SK-N-SH treated with all-trans-retinoic acid at 6 μM for 48 hours (cell line): ENCODE results near the gene IMMP2L.

Source experiments
- CREB5 ChIP-seq: fragments of 250-450 bp; sonication (Bioruptor Pico); IDR thresholded peaks from 2 replicates; pipeline ENCODE4 v1.5.1; 2020; ENCODE audit warnings: low read depth, mild to moderate bottlenecking, moderate library complexity
- CSDC2 ChIP-seq: fragments of 250-450 bp; sonication (Bioruptor Pico); IDR thresholded peaks from 2 replicates; pipeline ENCODE4 v1.5.0; 2020; ENCODE audit warnings: mild to moderate bottlenecking, moderate library complexity
- CSRNP3 ChIP-seq: fragments of 250-450 bp; sonication (Bioruptor Pico); IDR thresholded peaks from 2 replicates; pipeline ENCODE4 v1.5.1; 2021; ENCODE audit warnings: mild to moderate bottlenecking, moderate library complexity
- PATZ1 ChIP-seq: fragments of 250-450 bp; sonication (Bioruptor Pico); IDR thresholded peaks from 2 replicates; pipeline ENCODE4 v1.8.0; 2020; ENCODE audit warnings: mild to moderate bottlenecking, moderate library complexity, borderline replicate concordance
- PPARA ChIP-seq: fragments of 250-450 bp; sonication (Bioruptor Pico); IDR thresholded peaks from 2 replicates; pipeline ENCODE4 v1.5.0; 2020; ENCODE audit warnings: mild to moderate bottlenecking, borderline replicate concordance
- SNAI2 ChIP-seq: fragments of 250-450 bp; sonication (Bioruptor Pico); IDR thresholded peaks from 2 replicates; pipeline ENCODE4 v1.5.0; 2020; ENCODE audit warnings: mild to moderate bottlenecking, moderate library complexity
- TOX ChIP-seq: fragments of 250-450 bp; sonication (Bioruptor Pico); IDR thresholded peaks from 2 replicates; pipeline ENCODE4 v1.8.0; 2021; ENCODE audit warnings: mild to moderate bottlenecking, moderate library complexity, borderline replicate concordance
- ZC3H10 ChIP-seq: fragments of 250-450 bp; sonication (Bioruptor Pico); IDR thresholded peaks from 2 replicates; pipeline ENCODE4 v1.5.1; 2021; ENCODE audit warnings: mild to moderate bottlenecking, moderate library complexity
- ZNF8 ChIP-seq: fragments of 450-650 bp; formaldehyde crosslinking; IDR thresholded peaks from 2 replicates; pipeline ENCODE4 v1.5.0; 2020; ENCODE audit warnings: mild to moderate bottlenecking, moderate library complexity
- TF ChIP-seq, protein P1 (sequence below): fragments of 250-450 bp; sonication (Bioruptor Pico); IDR thresholded peaks from 2 replicates; pipeline ENCODE4 v1.8.0; 2021; ENCODE audit warnings: low read depth, mild to moderate bottlenecking, moderate library complexity, borderline replicate concordance

DNA sequence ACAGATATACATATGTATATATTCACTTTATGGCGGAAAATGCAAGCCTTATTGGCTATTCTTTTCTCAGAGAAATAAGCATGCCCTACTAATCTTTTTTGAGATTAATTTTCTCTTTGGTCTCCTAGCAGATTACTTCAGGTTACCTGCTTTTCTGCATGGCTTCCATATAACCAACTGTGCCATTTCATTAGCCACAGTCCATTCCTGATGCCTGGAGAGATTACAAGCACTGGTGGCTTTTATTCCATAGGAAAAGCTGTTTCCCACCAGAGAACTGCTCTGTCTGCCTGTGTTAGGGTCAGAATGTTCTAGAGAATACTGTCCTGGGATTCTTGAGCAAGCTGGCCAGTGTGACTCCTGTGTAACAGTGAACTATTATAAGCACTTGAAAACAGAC, 411.6 kb downstream of the IMMP2L start:
- TF ChIP-seq PATZ1 (CRISPR knock-in tag) (no peak), CREB5 (CRISPR knock-in tag) (no peak), CSRNP3 (CRISPR knock-in tag) (no peak), PPARA (no peak), TOX (no peak), ZC3H10 (no peak), CSDC2 (CRISPR knock-in tag) (no peak), SNAI2 (CRISPR knock-in tag) (no peak), ZNF8 (no peak)
- TF ChIP-seq, protein P1, sequence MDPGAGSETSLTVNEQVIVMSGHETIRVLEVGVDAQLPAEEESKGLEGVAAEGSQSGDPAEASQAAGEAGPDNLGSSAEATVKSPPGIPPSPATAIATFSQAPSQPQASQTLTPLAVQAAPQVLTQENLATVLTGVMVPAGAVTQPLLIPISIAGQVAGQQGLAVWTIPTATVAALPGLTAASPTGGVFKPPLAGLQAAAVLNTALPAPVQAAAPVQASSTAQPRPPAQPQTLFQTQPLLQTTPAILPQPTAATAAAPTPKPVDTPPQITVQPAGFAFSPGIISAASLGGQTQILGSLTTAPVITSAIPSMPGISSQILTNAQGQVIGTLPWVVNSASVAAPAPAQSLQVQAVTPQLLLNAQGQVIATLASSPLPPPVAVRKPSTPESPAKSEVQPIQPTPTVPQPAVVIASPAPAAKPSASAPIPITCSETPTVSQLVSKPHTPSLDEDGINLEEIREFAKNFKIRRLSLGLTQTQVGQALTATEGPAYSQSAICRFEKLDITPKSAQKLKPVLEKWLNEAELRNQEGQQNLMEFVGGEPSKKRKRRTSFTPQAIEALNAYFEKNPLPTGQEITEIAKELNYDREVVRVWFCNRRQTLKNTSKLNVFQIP (CRISPR knock-in tag) = no peak
